ENCODE data around the gene CADPS. TPM values are rescaled to one million over a fixed set of nuclear protein-coding genes. Genes with fewer than 3 reads are reported as not detected.

The CADPS gene
- total RNA-seq, 1 experiment from 2014 or later, result 5.2 TPM

- no peak for DNase-seq
- H3K4me3 ChIP-seq (ENCODE audit: insufficient read depth, low read depth, low read length), result no peak overlapping the region
- H3K27me3 ChIP-seq (ENCODE audit: control insufficient read depth, insufficient read depth, low read length), result no peaks in the 10 kb centered on the region
- no peaks in the 10 kb centered on the region for H3K36me3 ChIP-seq (replicated peaks; ENCODE audit: control insufficient read depth, insufficient read depth, low read length)
Observed at GRCh38 chr3:62761711-62762110, 113.5 kb downstream of the CADPS start.

- Histone ChIP-seq H3K4me3 (ENCODE audit: insufficient read depth, low read depth, low read length) (no peak overlapping the region), H3K36me3 (replicated peaks; ENCODE audit: control insufficient read depth, insufficient read depth, low read length) (no peaks in the 10 kb centered on the region), H3K27me3 (ENCODE audit: control insufficient read depth, insufficient read depth, low read length) (no peaks in the 10 kb centered on the region)
- no peak for DNase-seq
Observed at GRCh38 chr3:62761311-62761710, 113.9 kb downstream of the CADPS start.

- Histone ChIP-seq H3K27me3 (ENCODE audit: control insufficient read depth, insufficient read depth, low read length) (no peaks in the 10 kb centered on the region), H3K36me3 (replicated peaks; ENCODE audit: control insufficient read depth, insufficient read depth, low read length) (no peaks in the 10 kb centered on the region), H3K4me3 (ENCODE audit: insufficient read depth, low read depth, low read length) (no peak overlapping the region)
- DNase-seq, result no peak
Observed at GRCh38 chr3:62758296-62759066, 116.7 kb downstream of the CADPS start.

GRCh38 chr3:62757045-62757444, 118.2 kb downstream of the CADPS start:
- Histone ChIP-seq H3K27me3 (ENCODE audit: control insufficient read depth, insufficient read depth, low read length) (no peaks in the 10 kb centered on the region), H3K4me3 (ENCODE audit: insufficient read depth, low read depth, low read length) (no peak overlapping the region), H3K36me3 (replicated peaks; ENCODE audit: control insufficient read depth, insufficient read depth, low read length) (no peaks in the 10 kb centered on the region)
- no peak for DNase-seq

GRCh38 chr3:62755285-62755684, 119.9 kb downstream of the CADPS start:
- Histone ChIP-seq H3K4me3 (ENCODE audit: insufficient read depth, low read depth, low read length) (no peak overlapping the region), H3K36me3 (replicated peaks; ENCODE audit: control insufficient read depth, insufficient read depth, low read length) (no peaks in the 10 kb centered on the region), H3K27me3 (ENCODE audit: control insufficient read depth, insufficient read depth, low read length) (no peaks in the 10 kb centered on the region)
- no peak for DNase-seq

- Histone ChIP-seq H3K4me3 (ENCODE audit: insufficient read depth, low read depth, low read length) (no peak overlapping the region), H3K27me3 (ENCODE audit: control insufficient read depth, insufficient read depth, low read length) (no peaks in the 10 kb centered on the region), H3K36me3 (replicated peaks; ENCODE audit: control insufficient read depth, insufficient read depth, low read length) (no peaks in the 10 kb centered on the region)
- no peak for DNase-seq
Observed at GRCh38 chr3:62749657-62750056, 125.6 kb downstream of the CADPS start.

- no peak overlapping the region for H3K4me3 ChIP-seq (ENCODE audit: insufficient read depth, low read depth, low read length)
- H3K36me3 ChIP-seq (replicated peaks; ENCODE audit: control insufficient read depth, insufficient read depth, low read length), result no peaks in the 10 kb centered on the region
- no peak for DNase-seq
- no peaks in the 10 kb centered on the region for H3K27me3 ChIP-seq (ENCODE audit: control insufficient read depth, insufficient read depth, low read length)
Observed at GRCh38 chr3:62749130-62749529, 126.1 kb downstream of the CADPS start.

- H3K4me3 ChIP-seq (ENCODE audit: insufficient read depth, low read depth, low read length), result no peak overlapping the region
- DNase-seq, result no peak
- H3K27me3 ChIP-seq (ENCODE audit: control insufficient read depth, insufficient read depth, low read length), result no peaks in the 10 kb centered on the region
- no peaks in the 10 kb centered on the region for H3K36me3 ChIP-seq (replicated peaks; ENCODE audit: control insufficient read depth, insufficient read depth, low read length)
Observed at GRCh38 chr3:62737449-62737848, 137.8 kb downstream of the CADPS start.

- no peak for DNase-seq
- H3K36me3 ChIP-seq (replicated peaks; ENCODE audit: control insufficient read depth, insufficient read depth, low read length), result no peaks in the 10 kb centered on the region
- H3K4me3 ChIP-seq (ENCODE audit: insufficient read depth, low read depth, low read length), result no peak overlapping the region
- no peaks in the 10 kb centered on the region for H3K27me3 ChIP-seq (ENCODE audit: control insufficient read depth, insufficient read depth, low read length)
Observed at GRCh38 chr3:62735510-62735909, 139.7 kb downstream of the CADPS start.

GRCh38 chr3:62732183-62732904, 142.9 kb downstream of the CADPS start:
- no peaks in the 10 kb centered on the region for H3K27me3 ChIP-seq (ENCODE audit: control insufficient read depth, insufficient read depth, low read length)
- no peak for DNase-seq
- no peaks in the 10 kb centered on the region for H3K36me3 ChIP-seq (replicated peaks; ENCODE audit: control insufficient read depth, insufficient read depth, low read length)
- H3K4me3 ChIP-seq (ENCODE audit: insufficient read depth, low read depth, low read length), result no peak overlapping the region

GRCh38 chr3:62727981-62728380, 147.2 kb downstream of the CADPS start:
- H3K27me3 ChIP-seq (ENCODE audit: control insufficient read depth, insufficient read depth, low read length), result no peaks in the 10 kb centered on the region
- H3K4me3 ChIP-seq (ENCODE audit: insufficient read depth, low read depth, low read length), result no peak overlapping the region
- no peak for DNase-seq
- H3K36me3 ChIP-seq (replicated peaks; ENCODE audit: control insufficient read depth, insufficient read depth, low read length), result no peaks in the 10 kb centered on the region

GRCh38 chr3:62727536-62727935, 147.7 kb downstream of the CADPS start:
- no peaks in the 10 kb centered on the region for H3K36me3 ChIP-seq (replicated peaks; ENCODE audit: control insufficient read depth, insufficient read depth, low read length)
- no peak overlapping the region for H3K4me3 ChIP-seq (ENCODE audit: insufficient read depth, low read depth, low read length)
- H3K27me3 ChIP-seq (ENCODE audit: control insufficient read depth, insufficient read depth, low read length), result no peaks in the 10 kb centered on the region
- DNase-seq, result no peak

GRCh38 chr3:62724503-62724902, 150.7 kb downstream of the CADPS start:
- Histone ChIP-seq H3K27me3 (ENCODE audit: control insufficient read depth, insufficient read depth, low read length) (no peaks in the 10 kb centered on the region), H3K4me3 (ENCODE audit: insufficient read depth, low read depth, low read length) (no peak overlapping the region), H3K36me3 (replicated peaks; ENCODE audit: control insufficient read depth, insufficient read depth, low read length) (no peaks in the 10 kb centered on the region)
- DNase-seq, result no peak

- DNase-seq, result no peak
- no peak overlapping the region for H3K4me3 ChIP-seq (ENCODE audit: insufficient read depth, low read depth, low read length)
- H3K36me3 ChIP-seq (replicated peaks; ENCODE audit: control insufficient read depth, insufficient read depth, low read length), result no peaks in the 10 kb centered on the region
- H3K27me3 ChIP-seq (ENCODE audit: control insufficient read depth, insufficient read depth, low read length), result no peaks in the 10 kb centered on the region
Observed at GRCh38 chr3:62723914-62724217, 151.3 kb downstream of the CADPS start.

GRCh38 chr3:62723166-62723913, 151.9 kb downstream of the CADPS start:
- no peak overlapping the region for H3K4me3 ChIP-seq (ENCODE audit: insufficient read depth, low read depth, low read length)
- H3K36me3 ChIP-seq (replicated peaks; ENCODE audit: control insufficient read depth, insufficient read depth, low read length), result no peaks in the 10 kb centered on the region
- peak; percentile 18 for DNase-seq
- no peaks in the 10 kb centered on the region for H3K27me3 ChIP-seq (ENCODE audit: control insufficient read depth, insufficient read depth, low read length)

All from H7 (cell line).